GM12892 (cell line): ENCODE results near the gene DDA1.

Experiments used
- POLR2A ChIP-seq: IDR thresholded peaks from 2 replicates; pipeline ENCODE4 v1.6.1; 2011; ENCODE audit warnings: low read depth, low read length, control low read depth
- POLR2AphosphoS5 ChIP-seq: IDR thresholded peaks from 2 replicates; pipeline ENCODE4 v1.6.1; 2011; ENCODE audit warnings: low read depth, low read length, control low read depth
- TAF1 ChIP-seq: IDR thresholded peaks from 2 replicates; pipeline ENCODE4 v1.6.1; 2011; ENCODE audit warnings: low read depth, mild to moderate bottlenecking, control low read depth, low read length, borderline replicate concordance

- TF ChIP-seq POLR2A: no peak
- TF ChIP-seq POLR2AphosphoS5: no peak
- no peak for TF ChIP-seq TAF1
Measured at GRCh38 chr19:17327068-17327653, 17.8 kb downstream of the DDA1 start.
